Liver (tissue), 9 donors: ENCODE measurements around the gene VIL1. TPM values are rescaled to one million over a fixed set of nuclear protein-coding genes. Genes with fewer than 3 reads are reported as not detected.

Experiments used
- DNase-seq: peaks from one replicate; pipeline ENCODE4 v3.0.0-alpha.2; 2017; ENCODE audit warnings: low spot score
- H3K27ac ChIP-seq, 2 donors: one replicate each; pipeline ENCODE4 v1.7.0; 2013; ENCODE audit warnings: inconsistent platforms in 2 of 2, low read length in 2 of 2, control low read depth in 1 of 2, low read depth in 1 of 2, mild to moderate bottlenecking in 1 of 2
- H3K27me3 ChIP-seq, 4 donors: one replicate each; pipeline versions ENCODE4 v1.6.1 to v1.7.0; 2013; ENCODE audit warnings: low read length in 3 of 4, inconsistent platforms in 1 of 4, mild to moderate bottlenecking in 1 of 4, moderate library complexity in 1 of 4; ENCODE audit not compliant: control insufficient read depth in 4 of 4, insufficient read depth in 4 of 4
- H3K36me3 ChIP-seq, 4 donors: one replicate each; pipeline versions ENCODE4 v1.6.1 to v1.7.0; 2013; ENCODE audit warnings: low read length in 3 of 4, mild to moderate bottlenecking in 3 of 4, low read depth in 1 of 4, moderate library complexity in 1 of 4; ENCODE audit not compliant: control insufficient read depth in 4 of 4, insufficient read depth in 3 of 4
- H3K4me1 ChIP-seq, 4 donors: one replicate each; pipeline versions ENCODE4 v1.6.1 to v1.7.0; 2013; ENCODE audit warnings: low read length in 3 of 4, mild to moderate bottlenecking in 3 of 4, moderate library complexity in 1 of 4; ENCODE audit not compliant: control insufficient read depth in 4 of 4, insufficient read depth in 4 of 4
- H3K4me3 ChIP-seq, 3 donors: one replicate each; pipeline versions ENCODE4 v1.6.1 to v1.7.0; 2013; ENCODE audit warnings: low read length in 3 of 3, control low read depth in 1 of 3, low read depth in 1 of 3, mild to moderate bottlenecking in 1 of 3
- H3K9ac ChIP-seq, 2 donors: one replicate each; pipeline ENCODE4 v1.7.0; 2013; ENCODE audit warnings: low read length in 2 of 2, mild to moderate bottlenecking in 2 of 2, moderate library complexity in 2 of 2, control low read depth in 1 of 2, low read depth in 1 of 2
- H3K9me3 ChIP-seq, 4 donors: one replicate each; pipeline versions ENCODE4 v1.6.1 to v1.7.0; 2013; ENCODE audit warnings: low read length in 3 of 4; ENCODE audit not compliant: control insufficient read depth in 4 of 4
- EGR1 ChIP-seq, 2 donors: IDR thresholded peaks; 2 replicates each; pipeline ENCODE4 v1.6.1; 2016 to 2018; ENCODE audit warnings: antibody characterized with exemption in 2 of 2, low read depth in 2 of 2
- FOXA1 ChIP-seq: IDR thresholded peaks from 2 replicates; pipeline ENCODE4 v1.6.1; 2016; ENCODE audit warnings: antibody characterized with exemption
- FOXA2 ChIP-seq: IDR thresholded peaks from 2 replicates; pipeline ENCODE4 v1.6.1; 2016; ENCODE audit warnings: antibody characterized with exemption
- GABPA ChIP-seq, 2 donors: IDR thresholded peaks in 1 of 2; conservative IDR thresholded peaks in 1 of 2; 2 replicates each; pipeline ENCODE4 v1.6.1; 2016; ENCODE audit warnings: antibody characterized with exemption in 2 of 2, mild to moderate bottlenecking in 1 of 2, moderate library complexity in 1 of 2
- HNF4A ChIP-seq, 2 donors: conservative IDR thresholded peaks; 2 replicates each; pipeline ENCODE4 v1.6.1; 2016; ENCODE audit warnings: antibody characterized with exemption in 2 of 2, mild to moderate bottlenecking in 2 of 2
- HNF4G ChIP-seq: IDR thresholded peaks from 2 replicates; pipeline ENCODE4 v1.6.1; 2016; ENCODE audit warnings: antibody characterized with exemption
- JUND ChIP-seq, 2 donors: IDR thresholded peaks; 2 replicates each; pipeline ENCODE4 v1.6.1; 2016; ENCODE audit warnings: antibody characterized with exemption in 2 of 2
- NR2F2 ChIP-seq: IDR thresholded peaks from 2 replicates; pipeline ENCODE4 v1.6.1; 2016; ENCODE audit warnings: antibody characterized with exemption
- RAD21 ChIP-seq, 2 donors: IDR thresholded peaks; 2 replicates each; pipeline ENCODE4 v1.6.1; 2016; ENCODE audit warnings: antibody characterized with exemption in 2 of 2, mild to moderate bottlenecking in 2 of 2
- RXRA ChIP-seq, 2 donors: IDR thresholded peaks; 2 replicates each; pipeline ENCODE4 v1.6.1; 2017 to 2018; ENCODE audit warnings: antibody characterized with exemption in 2 of 2, mild to moderate bottlenecking in 1 of 2
- SP1 ChIP-seq: IDR thresholded peaks from 2 replicates; pipeline ENCODE4 v1.6.1; 2018; ENCODE audit warnings: antibody characterized with exemption, mild to moderate bottlenecking
- TAF1 ChIP-seq: conservative IDR thresholded peaks from 2 replicates; pipeline ENCODE4 v1.6.1; 2016; ENCODE audit warnings: antibody characterized with exemption, mild to moderate bottlenecking
- YY1 ChIP-seq: IDR thresholded peaks from 2 replicates; pipeline ENCODE4 v1.6.1; 2016; ENCODE audit warnings: antibody characterized with exemption, mild to moderate bottlenecking
- WGBS: extraction: QIAGEN DNeasy Blood & Tissue Kit; methylation state at CpG from one replicate; pipeline ENCODE4 v1.1.7; 2013; 5-methylcytosine and 5-hydroxymethylcytosine counted together
- polyA plus RNA-seq, 2 donors: library from polyadenylated mRNA; stranded (reverse) in 1 of 2; unstranded in 1 of 2; fragments of 200-250 nt in 1 of 2; fragments of >200 nt in 1 of 2; fragmentation: Nextera tagmentation in 1 of 2; extraction: Ambion mirVana in 1 of 2; gene quantifications; one replicate each; pipeline versions ENCODE4 v1.2.1 to v1.2.3, GENCODE V29; 2013 to 2015
- total RNA-seq, 2 donors: library from RNA; depleted of rRNA; stranded (reverse); fragments of >200 nt; gene quantifications; one replicate each; pipeline ENCODE4 v1.2.3, GENCODE V29; 2014
- TF ChIP-seq, protein P1 (sequence below): fragments of 150-350 bp; IDR thresholded peaks from 2 replicates; pipeline ENCODE4 v1.5.1; 2017; ENCODE audit warnings: improper control_type of control experiment, low read depth, low read length; ENCODE audit not compliant: missing input control
- TF ChIP-seq, protein P2 (sequence below): IDR thresholded peaks from 2 replicates; pipeline ENCODE4 v1.6.1; 2016; ENCODE audit warnings: antibody characterized with exemption
- TF ChIP-seq, protein P3 (sequence below): IDR thresholded peaks from 2 replicates; pipeline ENCODE4 v1.6.1; 2016; ENCODE audit warnings: antibody characterized with exemption, mild to moderate bottlenecking
- TF ChIP-seq, protein P4 (sequence below): IDR thresholded peaks from 2 replicates; pipeline ENCODE4 v1.6.1; 2016; ENCODE audit warnings: antibody characterized with exemption
- donor health status: healthy.
- donor health status: healthy.
- donor health status: healthy.
- donor health status: healthy.
- donor health status: healthy.

The VIL1 gene
- total and polyA plus RNA-seq, 4 donors = 16.4 to 72.0 (median 31.6) TPM

DNA sequence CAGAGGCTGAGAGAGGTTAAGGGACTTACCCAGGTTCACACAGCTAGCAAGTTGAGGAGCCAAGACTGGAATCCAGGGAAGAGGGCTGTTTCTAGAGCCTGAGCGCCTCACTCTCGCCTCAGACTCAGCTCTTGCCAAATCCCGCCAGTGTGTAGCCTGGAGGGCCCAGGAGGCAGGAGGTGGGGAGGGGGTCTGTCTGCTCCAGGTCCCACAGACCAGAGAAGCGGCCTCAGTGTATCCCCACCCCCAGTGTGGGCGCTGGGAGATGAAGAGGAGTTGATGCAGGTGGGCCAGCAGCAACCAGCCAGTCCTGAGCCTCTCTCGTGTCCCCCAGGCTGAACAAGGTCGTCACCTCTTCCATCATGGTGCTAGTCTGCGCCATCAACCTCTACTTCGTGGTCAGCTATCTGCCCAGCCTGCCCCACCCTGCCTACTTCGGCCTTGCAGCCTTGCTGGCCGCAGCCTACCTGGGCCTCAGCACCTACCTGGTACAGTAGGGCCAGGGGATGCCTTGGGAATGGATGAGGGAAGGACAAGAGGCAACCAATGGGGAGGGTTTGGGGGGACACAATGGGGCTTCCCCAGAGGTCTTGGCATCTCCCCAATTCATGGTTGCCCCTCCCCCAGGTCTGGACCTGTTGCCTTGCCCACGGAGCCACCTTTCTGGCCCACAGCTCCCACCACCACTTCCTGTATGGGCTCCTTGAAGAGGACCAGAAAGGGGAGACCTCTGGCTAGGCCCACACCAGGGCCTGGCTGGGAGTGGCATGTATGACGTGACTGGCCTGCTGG lies 24.4 kb upstream of the VIL1 start:
- 93% methylated on average over 13 of the region's 13 CpGs for WGBS
- no peak overlapping the region for H3K4me3 ChIP-seq
- no peak overlapping the region for H3K9ac ChIP-seq
- TF ChIP-seq TAF1 (no peak), EGR1 (IDR thresholded peaks at IDR 0.05; ENCODE audit: low read depth in 2 of 2) (no peak), SP1 (no peak), NR2F2 (no peak), YY1 (no peak)
- TF ChIP-seq, protein P1, sequence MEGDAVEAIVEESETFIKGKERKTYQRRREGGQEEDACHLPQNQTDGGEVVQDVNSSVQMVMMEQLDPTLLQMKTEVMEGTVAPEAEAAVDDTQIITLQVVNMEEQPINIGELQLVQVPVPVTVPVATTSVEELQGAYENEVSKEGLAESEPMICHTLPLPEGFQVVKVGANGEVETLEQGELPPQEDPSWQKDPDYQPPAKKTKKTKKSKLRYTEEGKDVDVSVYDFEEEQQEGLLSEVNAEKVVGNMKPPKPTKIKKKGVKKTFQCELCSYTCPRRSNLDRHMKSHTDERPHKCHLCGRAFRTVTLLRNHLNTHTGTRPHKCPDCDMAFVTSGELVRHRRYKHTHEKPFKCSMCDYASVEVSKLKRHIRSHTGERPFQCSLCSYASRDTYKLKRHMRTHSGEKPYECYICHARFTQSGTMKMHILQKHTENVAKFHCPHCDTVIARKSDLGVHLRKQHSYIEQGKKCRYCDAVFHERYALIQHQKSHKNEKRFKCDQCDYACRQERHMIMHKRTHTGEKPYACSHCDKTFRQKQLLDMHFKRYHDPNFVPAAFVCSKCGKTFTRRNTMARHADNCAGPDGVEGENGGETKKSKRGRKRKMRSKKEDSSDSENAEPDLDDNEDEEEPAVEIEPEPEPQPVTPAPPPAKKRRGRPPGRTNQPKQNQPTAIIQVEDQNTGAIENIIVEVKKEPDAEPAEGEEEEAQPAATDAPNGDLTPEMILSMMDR = no peak
- TF ChIP-seq, protein P2, sequence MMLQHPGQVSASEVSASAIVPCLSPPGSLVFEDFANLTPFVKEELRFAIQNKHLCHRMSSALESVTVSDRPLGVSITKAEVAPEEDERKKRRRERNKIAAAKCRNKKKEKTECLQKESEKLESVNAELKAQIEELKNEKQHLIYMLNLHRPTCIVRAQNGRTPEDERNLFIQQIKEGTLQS = no peak
- TF ChIP-seq, protein P3, sequence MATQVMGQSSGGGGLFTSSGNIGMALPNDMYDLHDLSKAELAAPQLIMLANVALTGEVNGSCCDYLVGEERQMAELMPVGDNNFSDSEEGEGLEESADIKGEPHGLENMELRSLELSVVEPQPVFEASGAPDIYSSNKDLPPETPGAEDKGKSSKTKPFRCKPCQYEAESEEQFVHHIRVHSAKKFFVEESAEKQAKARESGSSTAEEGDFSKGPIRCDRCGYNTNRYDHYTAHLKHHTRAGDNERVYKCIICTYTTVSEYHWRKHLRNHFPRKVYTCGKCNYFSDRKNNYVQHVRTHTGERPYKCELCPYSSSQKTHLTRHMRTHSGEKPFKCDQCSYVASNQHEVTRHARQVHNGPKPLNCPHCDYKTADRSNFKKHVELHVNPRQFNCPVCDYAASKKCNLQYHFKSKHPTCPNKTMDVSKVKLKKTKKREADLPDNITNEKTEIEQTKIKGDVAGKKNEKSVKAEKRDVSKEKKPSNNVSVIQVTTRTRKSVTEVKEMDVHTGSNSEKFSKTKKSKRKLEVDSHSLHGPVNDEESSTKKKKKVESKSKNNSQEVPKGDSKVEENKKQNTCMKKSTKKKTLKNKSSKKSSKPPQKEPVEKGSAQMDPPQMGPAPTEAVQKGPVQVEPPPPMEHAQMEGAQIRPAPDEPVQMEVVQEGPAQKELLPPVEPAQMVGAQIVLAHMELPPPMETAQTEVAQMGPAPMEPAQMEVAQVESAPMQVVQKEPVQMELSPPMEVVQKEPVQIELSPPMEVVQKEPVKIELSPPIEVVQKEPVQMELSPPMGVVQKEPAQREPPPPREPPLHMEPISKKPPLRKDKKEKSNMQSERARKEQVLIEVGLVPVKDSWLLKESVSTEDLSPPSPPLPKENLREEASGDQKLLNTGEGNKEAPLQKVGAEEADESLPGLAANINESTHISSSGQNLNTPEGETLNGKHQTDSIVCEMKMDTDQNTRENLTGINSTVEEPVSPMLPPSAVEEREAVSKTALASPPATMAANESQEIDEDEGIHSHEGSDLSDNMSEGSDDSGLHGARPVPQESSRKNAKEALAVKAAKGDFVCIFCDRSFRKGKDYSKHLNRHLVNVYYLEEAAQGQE = no peak
- H3K4me1 ChIP-seq = peaks cover 6 to 25% (median 22%) of the 10 kb centered on the region in 4 donors
- no peak overlapping the region for H3K27ac ChIP-seq
- H3K36me3 ChIP-seq = no peaks in the 10 kb centered on the region
- H3K27me3 ChIP-seq = no peaks in the 10 kb centered on the region
- no peak for DNase-seq
- no peaks in the 10 kb centered on the region for H3K9me3 ChIP-seq

DNA sequence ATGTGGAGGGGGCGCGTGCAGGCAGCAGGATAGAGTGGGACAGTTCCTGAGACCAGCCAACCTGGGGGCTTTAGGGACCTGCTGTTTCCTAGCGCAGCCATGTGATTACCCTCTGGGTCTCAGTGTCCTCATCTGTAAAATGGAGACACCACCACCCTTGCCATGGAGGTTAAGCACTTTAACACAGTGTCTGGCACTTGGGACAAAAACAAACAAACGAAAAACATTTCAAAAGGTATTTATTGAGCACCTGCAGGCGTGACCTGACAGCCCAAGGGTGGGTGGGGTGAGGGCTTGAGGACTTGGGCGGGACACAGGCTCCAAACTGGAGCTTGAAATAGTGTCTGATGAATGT lies 23.9 kb upstream of the VIL1 start:
- WGBS = 92% methylated on average over 6 of the region's 6 CpGs
- H3K4me3 ChIP-seq = no peak overlapping the region
- H3K9me3 ChIP-seq = no peaks in the 10 kb centered on the region
- DNase-seq = peak; percentile 44
- no peaks in the 10 kb centered on the region for H3K36me3 ChIP-seq
- H3K4me1 ChIP-seq = peaks cover 6 to 25% (median 22%) of the 10 kb centered on the region in 4 donors
- no peak overlapping the region for H3K9ac ChIP-seq
- no peaks in the 10 kb centered on the region for H3K27me3 ChIP-seq
- no peak overlapping the region for H3K27ac ChIP-seq
- TF ChIP-seq, protein P1 = no peak
- TF ChIP-seq NR2F2 (no peak), HNF4G (no peak), FOXA1 (no peak), HNF4A (conservative IDR thresholded peaks at IDR 0.05) (no peak), TAF1 (no peak), RXRA (IDR thresholded peaks at IDR 0.05) (no peak), JUND (IDR thresholded peaks at IDR 0.05) (no peak), YY1 (no peak), GABPA (IDR thresholded peaks at IDR 0.05 in 1 of 2, conservative IDR thresholded peaks at IDR 0.05 in 1 of 2) (no peak), SP1 (no peak), FOXA2 (no peak), RAD21 (IDR thresholded peaks at IDR 0.05) (no peak), EGR1 (IDR thresholded peaks at IDR 0.05; ENCODE audit: low read depth in 2 of 2) (no peak)
- TF ChIP-seq, protein P2 = no peak
- TF ChIP-seq, protein P3 = no peak
- TF ChIP-seq, protein P4, sequence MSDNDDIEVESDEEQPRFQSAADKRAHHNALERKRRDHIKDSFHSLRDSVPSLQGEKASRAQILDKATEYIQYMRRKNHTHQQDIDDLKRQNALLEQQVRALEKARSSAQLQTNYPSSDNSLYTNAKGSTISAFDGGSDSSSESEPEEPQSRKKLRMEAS = no peak
